C4-2B (cell line): ENCODE results near the gene MCEMP1.

ENCODE experiments used
- H3K27ac ChIP-seq: fragments of 450-650 bp; 2 replicates; pipeline ENCODE4 v1.5.1; 2017
- CTCF ChIP-seq: fragments of 450-650 bp; conservative IDR thresholded peaks from 2 replicates; pipeline ENCODE4 v1.5.1; 2017; ENCODE audit warnings: mild to moderate bottlenecking
- ZFX ChIP-seq: fragments of 450-650 bp; IDR thresholded peaks from 2 replicates; pipeline ENCODE4 v1.6.1; 2017

Gene MCEMP1

GRCh38 chr19:7669641-7670040, 7.2 kb upstream of the MCEMP1 start:
- no peak for TF ChIP-seq CTCF
- no peak for TF ChIP-seq ZFX
- H3K27ac ChIP-seq = no peak overlapping the region

- no peak overlapping the region for H3K27ac ChIP-seq
- TF ChIP-seq ZFX (no peak), CTCF (no peak)
Observed at GRCh38 chr19:7670150-7670783, 6.6 kb upstream of the MCEMP1 start.

GRCh38 chr19:7670790-7671189, 6.1 kb upstream of the MCEMP1 start:
- TF ChIP-seq CTCF (no peak), ZFX (no peak)
- H3K27ac ChIP-seq = no peak overlapping the region

DNA sequence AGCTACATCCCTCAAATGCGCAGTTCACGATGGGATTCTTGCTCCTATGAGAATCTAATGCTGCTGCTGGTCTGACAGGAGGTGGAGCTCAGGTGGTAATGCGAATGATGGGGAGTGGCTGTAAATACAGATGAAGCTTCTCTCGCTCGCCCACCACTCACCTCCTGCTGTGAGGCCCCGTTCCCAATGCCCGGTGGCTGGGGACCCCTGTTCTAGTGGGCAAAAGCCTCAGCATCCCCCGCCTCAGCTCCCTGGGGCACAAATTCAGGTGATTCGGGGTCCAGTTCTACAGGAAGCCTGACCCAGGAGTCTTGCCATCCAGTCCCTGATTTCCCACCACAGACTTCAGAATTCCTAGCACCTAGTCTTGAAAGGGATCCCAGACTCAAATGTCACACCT, 4.4 kb upstream of the MCEMP1 start:
- no peak overlapping the region for H3K27ac ChIP-seq
- no peak for TF ChIP-seq ZFX
- TF ChIP-seq CTCF = no peak

DNA sequence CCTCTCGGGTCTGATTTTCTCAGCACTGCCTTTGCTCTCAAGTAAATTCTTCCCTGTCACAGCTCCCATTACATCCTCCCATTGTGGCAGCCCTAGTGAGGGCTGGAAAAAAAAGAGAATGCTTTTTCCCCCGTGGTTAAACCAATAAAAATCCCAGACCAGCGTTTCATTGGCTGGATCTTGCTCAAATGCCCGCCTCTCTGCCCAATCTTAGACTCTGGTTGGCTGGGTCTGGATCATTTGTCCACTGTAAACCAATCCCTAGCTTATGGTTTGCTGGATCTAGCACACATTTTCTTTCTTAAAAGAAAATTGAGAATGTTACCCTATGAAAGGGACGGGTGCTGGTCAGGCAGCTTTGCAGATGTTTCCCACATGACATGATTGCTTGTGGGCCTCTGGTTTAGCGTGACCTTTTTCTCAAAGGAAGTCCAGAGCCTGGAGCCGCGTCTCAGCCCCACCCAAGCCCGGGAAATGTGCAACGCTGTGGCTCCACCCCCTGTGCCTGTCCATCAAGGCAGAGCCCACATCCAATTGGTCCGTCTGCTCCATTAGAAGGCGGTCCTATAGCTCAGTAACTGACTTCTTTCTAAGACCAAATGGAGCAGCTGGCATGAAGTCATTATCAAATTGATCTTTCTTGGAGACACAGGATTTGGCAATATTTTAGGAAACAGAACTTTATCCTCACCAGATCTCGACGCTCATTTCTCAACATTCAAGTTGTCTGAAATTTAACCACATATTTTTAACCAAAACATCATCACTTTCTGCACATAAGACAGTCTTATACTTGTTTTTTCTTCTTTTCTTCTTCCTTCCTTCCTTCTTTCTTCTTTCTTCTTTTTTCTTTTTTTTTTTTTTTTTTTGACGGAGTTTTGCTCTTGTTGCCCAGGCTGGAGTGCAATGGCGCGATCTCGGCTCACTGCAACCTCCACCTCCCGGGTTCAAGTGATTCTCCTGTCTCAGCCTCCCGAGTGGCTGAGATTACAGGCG, 2.6 kb upstream of the MCEMP1 start:
- no peak for TF ChIP-seq CTCF
- TF ChIP-seq ZFX = no peak
- H3K27ac ChIP-seq = no peak overlapping the region

GRCh38 chr19:7676376-7676775, 514 bp upstream of the MCEMP1 start:
- no peak overlapping the region for H3K27ac ChIP-seq
- TF ChIP-seq ZFX = no peak
- no peak for TF ChIP-seq CTCF

DNA sequence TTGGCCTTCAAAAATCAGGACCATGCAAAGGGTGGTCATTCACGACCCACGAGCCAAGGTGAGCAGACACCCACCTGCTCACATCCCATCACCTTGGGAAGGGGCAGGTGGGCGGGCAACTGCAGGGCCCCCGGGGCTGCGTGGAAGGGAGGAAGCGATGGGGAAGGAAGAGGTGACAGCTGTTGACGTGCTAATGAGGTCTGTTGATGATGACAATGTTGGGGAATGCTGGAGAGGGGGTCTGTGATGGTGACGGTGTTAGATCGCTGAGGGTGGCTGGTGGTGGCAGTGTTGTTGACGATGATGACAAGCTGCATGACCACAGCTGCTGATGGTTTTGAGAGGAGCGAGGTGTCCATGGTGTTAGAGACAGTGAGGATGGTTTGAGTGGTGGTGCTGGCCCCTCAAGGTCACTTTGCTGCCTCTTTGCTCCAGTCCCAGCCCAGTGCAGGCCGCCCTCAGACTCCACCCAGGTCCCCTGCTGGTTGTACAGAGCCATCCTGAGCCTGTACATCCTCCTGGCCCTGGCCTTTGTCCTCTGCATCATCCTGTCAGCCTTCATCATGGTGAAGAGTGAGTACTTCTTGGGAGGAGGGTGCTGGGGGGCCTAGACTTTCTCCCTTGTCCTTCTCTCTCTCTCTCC, 900 bp downstream of the MCEMP1 start:
- H3K27ac ChIP-seq = no peak overlapping the region
- TF ChIP-seq CTCF = no peak
- TF ChIP-seq ZFX = no peak
